GM21529 (cell line): ENCODE data around the gene PIP4K2A.
"Not testable (repeated sequence)": the region's sequence is repeated elsewhere in the genome, so short reads cannot be mapped to it uniquely, and the experiment has no call there.

ENCODE experiments used
- ATAC-seq: cut with Tn5 transposase; IDR thresholded peaks from one replicate; pipeline ENCODE4 v1.9.1; 2021; ENCODE audit not compliant: unreplicated experiment

PIP4K2A gene

GRCh38 chr10:22719406-22720042, 5.1 kb upstream of the PIP4K2A start:
- ATAC-seq = no peak

DNA sequence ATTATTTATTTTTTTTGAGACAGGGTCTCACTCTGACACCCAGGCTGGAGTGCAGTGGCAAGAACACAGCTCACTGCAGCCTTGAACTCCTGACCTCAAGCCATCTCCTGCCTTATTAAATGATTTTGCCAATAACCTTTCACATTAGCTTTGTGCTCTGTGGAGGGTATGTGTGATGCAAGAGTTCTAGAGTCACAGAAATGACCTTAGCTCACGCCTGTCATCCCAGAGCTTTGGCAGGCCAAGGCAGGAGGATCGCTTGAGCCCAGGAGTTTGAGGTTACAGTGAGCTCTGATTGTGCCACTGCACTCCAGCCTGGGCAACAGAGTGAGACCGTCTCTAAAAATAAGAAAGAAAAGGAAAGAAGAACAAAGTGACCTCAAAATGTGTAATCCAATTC, 4.3 kb upstream of the PIP4K2A start:
- ATAC-seq = not testable (repeated sequence)

- no peak for ATAC-seq
These were observed 3.4 kb upstream of the PIP4K2A start for GRCh38 chr10:22717728-22718127.

- no peak for ATAC-seq
These were observed 2.6 kb upstream of the PIP4K2A start for GRCh38 chr10:22716943-22717342.

- no peak for ATAC-seq
These were observed 880 bp upstream of the PIP4K2A start for GRCh38 chr10:22715290-22715625.

- ATAC-seq = peak; percentile 30
These were observed 412 bp downstream of the PIP4K2A start for GRCh38 chr10:22713853-22714478.

- peak; percentile 32 for ATAC-seq
These were observed 1.2 kb downstream of the PIP4K2A start for GRCh38 chr10:22712956-22713852.

- ATAC-seq = no peak
These were observed 2.0 kb downstream of the PIP4K2A start for GRCh38 chr10:22712211-22712955.

- no peak for ATAC-seq
These were observed 3.0 kb downstream of the PIP4K2A start for GRCh38 chr10:22711373-22711772.

GRCh38 chr10:22710139-22710745, 4.1 kb downstream of the PIP4K2A start:
- ATAC-seq = peak; percentile 25

GRCh38 chr10:22708772-22709171, 5.6 kb downstream of the PIP4K2A start:
- no peak for ATAC-seq

DNA sequence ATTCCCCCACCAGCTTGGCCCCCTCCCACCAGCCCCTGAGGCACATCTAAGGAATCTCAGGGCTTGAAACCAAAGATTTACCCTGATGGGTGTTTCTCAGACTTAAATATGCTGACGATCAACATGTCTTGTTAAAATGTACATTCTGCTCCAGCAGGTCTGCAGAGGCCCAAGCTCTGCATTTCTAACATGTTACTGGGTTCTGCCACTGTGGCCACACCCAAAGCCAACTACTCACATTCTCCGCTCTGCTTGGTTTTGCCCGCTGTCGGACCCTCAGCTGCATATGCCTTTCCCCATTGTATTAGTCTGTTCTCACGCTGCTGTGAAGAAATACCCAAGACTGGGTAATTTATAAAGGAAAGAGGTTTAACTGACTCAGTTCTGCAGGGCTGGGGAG, 8.9 kb downstream of the PIP4K2A start:
- no peak for ATAC-seq

- ATAC-seq = peak; percentile 51
These were observed 9.4 kb downstream of the PIP4K2A start for GRCh38 chr10:22704942-22705341.

GRCh38 chr10:22704471-22704911, 9.9 kb downstream of the PIP4K2A start:
- ATAC-seq = peak; percentile 33

- ATAC-seq = no peak
These were observed 12.0 kb downstream of the PIP4K2A start for GRCh38 chr10:22702348-22702747.

DNA sequence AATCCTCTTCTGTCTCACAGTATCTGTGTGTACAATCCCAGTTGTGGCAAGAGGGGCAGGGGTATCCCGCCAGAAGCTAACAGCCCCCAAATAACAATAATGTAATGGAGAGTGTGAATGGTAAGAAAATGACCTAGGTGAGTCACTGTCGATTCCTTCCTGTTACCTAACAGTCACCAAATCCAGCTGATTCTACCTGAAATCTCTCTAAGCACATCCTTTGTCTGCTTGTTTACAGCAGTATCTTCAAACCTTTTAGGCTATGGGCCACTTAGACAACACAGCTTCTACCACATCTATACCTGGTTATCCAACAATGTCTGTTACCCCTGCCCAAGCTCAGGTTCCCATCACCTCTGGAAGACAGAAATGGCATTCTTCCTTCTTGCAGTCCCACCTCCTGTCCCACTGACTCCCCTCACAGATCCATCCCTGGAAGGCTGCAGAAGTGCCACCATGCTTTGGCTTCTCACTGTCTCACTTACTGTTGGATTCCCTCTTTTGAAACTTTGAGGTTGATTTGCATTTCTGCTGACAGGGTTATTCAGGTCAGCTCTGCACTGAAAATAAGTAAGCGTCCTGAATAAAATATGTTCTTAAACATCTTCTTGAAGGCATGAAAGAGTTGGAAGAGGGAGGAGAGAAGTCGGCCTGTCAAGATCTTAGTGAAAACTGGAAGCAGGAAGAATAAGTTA, 13.1 kb downstream of the PIP4K2A start:
- no peak for ATAC-seq

- ATAC-seq = peak; percentile 44
These were observed 13.9 kb downstream of the PIP4K2A start for GRCh38 chr10:22700489-22700888.

DNA sequence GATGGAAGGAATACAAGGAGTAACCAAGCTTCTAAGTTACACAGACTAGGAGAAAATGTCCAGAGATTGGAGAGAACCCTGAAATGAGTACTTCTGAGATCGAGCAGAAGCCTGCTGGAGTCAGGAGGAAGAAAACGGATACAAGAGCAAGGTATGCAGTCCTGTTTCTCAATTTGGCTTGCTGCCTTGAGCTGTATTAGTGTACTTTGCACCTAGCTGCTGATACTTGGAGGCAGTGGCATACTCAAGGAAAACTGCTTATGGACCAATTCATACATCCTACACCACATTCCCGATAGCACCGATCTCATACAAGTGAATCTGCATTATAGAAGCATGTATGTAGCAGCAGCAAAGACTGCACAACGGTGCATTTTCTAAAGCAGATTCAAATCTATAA, 14.4 kb downstream of the PIP4K2A start:
- no peak for ATAC-seq

DNA sequence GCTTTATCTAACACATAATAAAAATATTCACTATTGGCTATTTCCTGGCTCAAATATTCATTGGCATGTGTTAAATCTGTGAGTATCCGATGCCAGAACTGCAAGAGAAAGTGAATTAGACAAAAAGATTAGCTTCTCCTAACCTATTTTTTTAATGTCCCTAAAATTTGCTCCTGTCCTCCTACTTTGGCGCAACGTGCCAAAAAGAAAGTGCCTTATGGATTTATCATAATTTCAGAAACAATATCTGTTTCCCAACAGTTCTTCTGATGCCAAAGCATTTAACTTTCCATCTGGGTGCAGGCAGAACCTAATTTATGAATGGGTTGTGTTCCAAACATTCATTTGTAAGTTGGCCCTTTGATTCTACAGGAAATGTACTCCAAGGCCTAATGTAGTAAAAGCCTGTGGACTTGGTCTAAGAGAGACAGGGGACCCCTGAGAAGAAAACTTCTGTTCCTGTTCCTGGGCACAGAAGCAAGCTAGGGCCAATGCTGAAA, 15.4 kb downstream of the PIP4K2A start:
- ATAC-seq = no peak

- no peak for ATAC-seq
These were observed 16.6 kb downstream of the PIP4K2A start for GRCh38 chr10:22697800-22698199.
